Measurements from ENCODE around the gene MYH10. TPM values are rescaled to one million over a fixed set of nuclear protein-coding genes. Genes with fewer than 3 reads are reported as not detected.

The MYH10 gene
- total RNA-seq, 1 donor from 2014 or later, result 3.4 TPM

- TF ChIP-seq CTCF (IDR thresholded peaks at IDR 0.05), result no peak
- Mint-ChIP-seq H3K4me3 (no peak overlapping the region), H3K36me3 (ENCODE audit: low read depth) (no peaks in the 10 kb centered on the region), H3K27ac (no peak overlapping the region), H3K27me3 (peaks cover 31% of the 10 kb centered on the region), H3K9me3 (no peaks in the 10 kb centered on the region), H3K4me1 (no peaks in the 10 kb centered on the region)
- intact Hi-C loops (cut with micrococcal nuclease), result no loop called here
- no peak for ATAC-seq (ENCODE audit: low read depth)
- POLR2A ChIA-PET, result no interaction called here
- no peak for DNase-seq
- CTCF ChIA-PET, result no interaction called here
These were observed 18.9 kb upstream of the MYH10 start for GRCh38 chr17:8649157-8650118.

- H3K27me3 Mint-ChIP-seq, result peaks cover 35% of the 10 kb centered on the region
- CTCF ChIA-PET, result no interaction called here
- H3K36me3 Mint-ChIP-seq (ENCODE audit: low read depth), result no peaks in the 10 kb centered on the region
- no peak for ATAC-seq (ENCODE audit: low read depth)
- no peak for DNase-seq
- no peaks in the 10 kb centered on the region for H3K9me3 Mint-ChIP-seq
- no peak overlapping the region for H3K4me3 Mint-ChIP-seq
- intact Hi-C loops (cut with micrococcal nuclease), result no loop called here
- no peak overlapping the region for H3K27ac Mint-ChIP-seq
- POLR2A ChIA-PET, result no interaction called here
- no peaks in the 10 kb centered on the region for H3K4me1 Mint-ChIP-seq
- TF ChIP-seq CTCF (IDR thresholded peaks at IDR 0.05), result no peak
These were observed 17.4 kb upstream of the MYH10 start for GRCh38 chr17:8647956-8648355.

GRCh38 chr17:8647202-8647601 lies 16.7 kb upstream of the MYH10 start:
- Mint-ChIP-seq H3K4me3 (no peak overlapping the region), H3K9me3 (no peaks in the 10 kb centered on the region), H3K27me3 (peaks cover 35% of the 10 kb centered on the region), H3K27ac (no peak overlapping the region), H3K4me1 (no peaks in the 10 kb centered on the region), H3K36me3 (ENCODE audit: low read depth) (no peaks in the 10 kb centered on the region)
- ChIA-PET POLR2A (no interaction called here), CTCF (no interaction called here)
- intact Hi-C loops (cut with micrococcal nuclease), result no loop called here
- DNase-seq (no peak), ATAC-seq (ENCODE audit: low read depth) (no peak)
- no peak for TF ChIP-seq CTCF (IDR thresholded peaks at IDR 0.05)

- no peak for ATAC-seq (ENCODE audit: low read depth)
- Mint-ChIP-seq H3K4me1 (no peaks in the 10 kb centered on the region), H3K36me3 (ENCODE audit: low read depth) (no peaks in the 10 kb centered on the region), H3K4me3 (no peak overlapping the region), H3K27ac (no peak overlapping the region), H3K9me3 (no peaks in the 10 kb centered on the region), H3K27me3 (peaks cover 25% of the 10 kb centered on the region)
- intact Hi-C loops (cut with micrococcal nuclease), result no loop called here
- CTCF ChIA-PET, result no interaction called here
- no peak for TF ChIP-seq CTCF (IDR thresholded peaks at IDR 0.05)
- DNase-seq, result no peak
- POLR2A ChIA-PET, result no interaction called here
These were observed 14.0 kb upstream of the MYH10 start for GRCh38 chr17:8644507-8644902.

GRCh38 chr17:8643855-8644506 lies 13.5 kb upstream of the MYH10 start:
- CTCF ChIA-PET, result no interaction called here
- no peak overlapping the region for H3K27ac Mint-ChIP-seq

More at GRCh38 chr17:8643855-8644506, 13.5 kb upstream of the MYH10 start:
- no peaks in the 10 kb centered on the region for H3K36me3 Mint-ChIP-seq (ENCODE audit: low read depth)
- H3K9me3 Mint-ChIP-seq, result no peaks in the 10 kb centered on the region
- no peak for DNase-seq
- POLR2A ChIA-PET, result no interaction called here
- TF ChIP-seq CTCF (IDR thresholded peaks at IDR 0.05), result no peak
- H3K27me3 Mint-ChIP-seq, result peaks cover 22% of the 10 kb centered on the region
- no peak overlapping the region for H3K4me3 Mint-ChIP-seq
- intact Hi-C loops (cut with micrococcal nuclease), result no loop called here
- no peaks in the 10 kb centered on the region for H3K4me1 Mint-ChIP-seq
- no peak for ATAC-seq (ENCODE audit: low read depth)
